NOMO-1 (cell line): ENCODE data around the gene COA8.
A peak's percentile ranks its signal among the peaks of the same experiment; 100 is the strongest.
"Not testable (repeated sequence)": the region's sequence is repeated elsewhere in the genome, so short reads cannot be mapped to it uniquely, and the experiment has no call there.

Source experiments
- DNase-seq, 2 experiments: peaks; one replicate each; lab custom pipeline; 2025; ENCODE audit not compliant: unreplicated experiment in 2 of 2; lab: John Stamatoyannopoulos, UW

COA8 gene

DNA sequence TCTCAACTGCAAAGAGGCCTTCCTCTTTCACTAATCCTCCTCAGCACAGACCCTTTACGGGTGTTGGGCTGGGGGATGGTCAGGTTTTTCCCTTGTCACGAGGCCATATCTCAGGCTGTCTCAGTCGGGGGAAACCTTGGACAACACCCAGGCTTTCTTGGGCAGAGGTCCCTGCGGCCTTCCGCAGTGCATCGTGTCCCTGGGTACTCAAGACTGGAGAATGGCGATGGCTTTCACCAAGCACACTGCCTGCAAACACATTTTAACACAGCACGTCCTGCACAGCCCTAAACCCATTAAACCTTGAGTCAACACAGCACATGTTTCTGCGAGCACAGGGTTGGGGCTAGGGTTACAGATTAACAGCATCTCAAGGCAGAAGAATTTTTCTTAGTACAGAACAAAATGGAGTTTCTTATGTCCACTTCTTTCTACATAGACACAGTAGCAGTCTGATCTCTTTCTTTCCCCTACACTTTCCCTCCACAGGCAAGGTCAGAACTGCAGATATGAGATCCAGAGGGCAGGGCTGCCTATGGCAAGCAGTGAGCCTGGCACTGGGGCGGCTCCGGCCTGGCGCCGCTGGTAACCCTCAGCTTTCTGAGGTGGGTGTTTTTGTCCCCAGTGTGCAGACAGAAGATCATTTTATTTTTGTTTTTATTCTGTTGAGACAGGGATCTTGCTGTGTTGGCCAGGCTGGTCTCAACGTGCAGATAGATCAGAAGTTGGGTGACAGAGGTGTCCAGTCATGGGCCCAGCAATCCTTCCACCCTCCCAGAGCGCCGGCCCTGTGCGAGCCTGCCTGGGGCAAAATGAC is 37.1 kb upstream of the COA8 start:
- DNase-seq: not testable (repeated sequence)

- peak in 1 of 2 experiments; percentile 5 for DNase-seq
Observed at GRCh38 chr14:103526247-103526913, 36.4 kb upstream of the COA8 start.

- DNase-seq: no peak
Observed at GRCh38 chr14:103526914-103527248, 35.9 kb upstream of the COA8 start.

DNA sequence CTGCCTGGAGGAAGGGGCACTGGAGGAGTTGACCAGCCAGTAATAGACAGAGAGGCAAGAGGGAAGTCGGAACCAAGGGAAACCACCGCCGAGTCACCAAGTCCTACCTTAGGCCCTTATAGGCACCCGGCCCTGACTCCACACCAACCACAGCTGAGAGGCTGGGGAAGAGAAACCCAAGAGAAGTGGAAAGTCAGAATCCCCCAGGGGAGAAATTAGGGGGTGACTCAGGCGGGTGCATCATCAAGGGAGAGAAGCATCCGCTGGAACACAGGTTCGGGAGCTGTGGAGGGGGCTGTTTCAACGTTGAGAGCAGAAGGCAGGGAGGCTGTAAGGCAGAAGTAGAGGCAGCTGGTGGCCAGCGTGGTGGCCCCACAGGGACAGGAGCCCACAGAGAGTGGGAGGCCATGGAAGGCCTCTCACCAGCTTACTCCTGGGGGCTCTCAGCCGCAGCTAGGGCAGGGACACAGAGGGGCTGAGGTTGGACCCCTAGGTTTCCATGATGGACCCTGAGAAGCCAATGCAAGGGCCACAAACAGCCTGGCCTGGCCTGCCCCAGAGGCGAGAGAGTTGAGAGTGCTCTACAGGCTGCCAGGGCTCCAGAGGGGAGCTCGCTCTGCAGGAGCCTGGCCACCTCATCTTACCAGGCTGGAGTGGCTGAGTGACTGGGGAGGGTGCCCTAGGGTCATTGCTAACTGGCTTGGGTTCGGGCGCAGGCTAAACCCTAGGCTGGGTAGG is 35.2 kb upstream of the COA8 start:
- DNase-seq: peak in 1 of 2 experiments; percentile 19

GRCh38 chr14:103528146-103528586 is 34.6 kb upstream of the COA8 start:
- no peak for DNase-seq

GRCh38 chr14:103528587-103529382 is 34.0 kb upstream of the COA8 start, which contains the start of gene TRMT61A:
Gene TRMT61A (plus strand): TSS chr14:103529196. CDS start chr14:103529979, 783 bp downstream.
- peak; percentile 29 to 45 for DNase-seq

- no peak for DNase-seq
Observed at GRCh38 chr14:103529383-103530365, 33.1 kb upstream of the COA8 start.

DNA sequence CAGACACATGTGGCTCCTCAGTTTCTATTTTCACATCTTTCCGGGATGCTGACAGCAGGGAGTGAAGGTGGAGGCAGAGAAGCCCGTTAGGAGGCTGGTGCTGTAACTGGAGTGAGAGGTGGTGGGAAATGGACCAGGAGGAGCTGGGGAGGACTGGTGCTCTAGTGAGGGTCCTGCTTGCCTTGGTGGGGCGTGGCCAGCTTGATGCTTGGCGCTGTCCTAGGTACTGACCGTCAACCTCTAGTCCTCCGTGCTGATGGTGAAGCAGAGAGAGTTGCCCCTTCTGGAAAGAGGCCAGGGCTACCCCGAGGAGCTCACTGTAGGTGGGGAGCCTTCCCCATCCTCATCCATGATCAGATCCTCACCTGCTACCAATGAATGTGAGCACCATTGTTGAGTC is 32.4 kb upstream of the COA8 start:
- DNase-seq: peak in 1 of 2 experiments; percentile 5

DNA sequence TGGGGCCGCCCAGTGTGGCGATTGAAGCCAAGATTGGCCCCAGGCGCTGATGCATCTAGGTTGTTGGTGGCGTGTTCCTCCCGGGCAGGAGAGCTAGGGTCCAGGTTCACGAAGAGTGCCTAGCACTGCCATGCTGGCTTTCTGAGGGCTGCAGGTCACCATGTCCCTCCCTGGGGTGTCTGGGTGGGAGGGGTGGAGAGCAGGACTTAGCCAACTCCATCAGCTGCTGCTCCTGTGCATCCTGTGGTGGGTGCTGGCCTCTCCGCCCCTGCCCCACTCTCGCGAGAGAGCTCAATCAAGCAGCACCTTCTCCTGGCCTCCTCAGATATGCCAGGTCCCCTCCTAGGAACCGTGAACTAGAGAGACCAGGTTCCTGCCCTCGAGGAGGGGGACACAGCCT is 31.9 kb upstream of the COA8 start:
- DNase-seq: no peak

DNA sequence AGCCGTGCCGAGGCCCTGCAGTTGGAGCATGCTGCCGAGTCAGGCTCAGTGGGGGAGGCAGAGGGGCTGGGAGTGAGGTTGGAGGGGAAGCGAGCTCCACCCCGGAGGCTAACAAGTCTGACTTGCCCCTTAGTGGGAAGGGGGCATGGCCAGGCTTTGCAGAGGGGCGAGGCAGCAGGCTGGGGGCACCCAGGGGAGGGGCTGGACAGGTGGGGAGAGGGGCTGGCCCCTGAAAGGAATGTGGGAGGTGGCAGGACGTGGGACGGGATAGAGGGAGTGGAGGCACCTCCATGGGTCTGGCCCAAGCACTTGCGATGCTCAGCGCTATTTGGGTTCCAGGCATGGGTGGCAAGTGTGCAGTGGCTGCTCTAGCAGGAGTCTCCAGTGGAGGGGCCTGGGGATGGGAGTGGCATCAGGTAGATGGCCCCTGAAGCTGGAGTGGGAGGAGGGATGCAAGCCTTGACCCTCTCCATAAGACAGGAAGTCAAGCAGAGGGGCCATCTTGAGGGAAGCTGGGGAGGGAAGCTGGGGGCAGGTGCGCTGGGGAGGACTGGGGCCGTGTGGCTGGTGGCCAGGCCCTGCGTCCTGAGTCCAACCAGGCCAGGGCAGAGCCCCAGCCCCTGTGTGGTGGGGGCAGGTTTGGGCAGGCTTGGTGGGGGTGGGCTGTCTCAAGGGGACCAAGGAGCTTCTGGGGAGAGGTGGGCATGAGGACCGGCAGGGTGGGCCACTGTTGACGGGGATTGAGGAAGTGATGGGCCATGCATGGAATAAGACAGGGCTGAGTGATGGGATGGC is 31.1 kb upstream of the COA8 start:
- no peak for DNase-seq

GRCh38 chr14:103532216-103533136 is 30.3 kb upstream of the COA8 start:
- DNase-seq: no peak

DNA sequence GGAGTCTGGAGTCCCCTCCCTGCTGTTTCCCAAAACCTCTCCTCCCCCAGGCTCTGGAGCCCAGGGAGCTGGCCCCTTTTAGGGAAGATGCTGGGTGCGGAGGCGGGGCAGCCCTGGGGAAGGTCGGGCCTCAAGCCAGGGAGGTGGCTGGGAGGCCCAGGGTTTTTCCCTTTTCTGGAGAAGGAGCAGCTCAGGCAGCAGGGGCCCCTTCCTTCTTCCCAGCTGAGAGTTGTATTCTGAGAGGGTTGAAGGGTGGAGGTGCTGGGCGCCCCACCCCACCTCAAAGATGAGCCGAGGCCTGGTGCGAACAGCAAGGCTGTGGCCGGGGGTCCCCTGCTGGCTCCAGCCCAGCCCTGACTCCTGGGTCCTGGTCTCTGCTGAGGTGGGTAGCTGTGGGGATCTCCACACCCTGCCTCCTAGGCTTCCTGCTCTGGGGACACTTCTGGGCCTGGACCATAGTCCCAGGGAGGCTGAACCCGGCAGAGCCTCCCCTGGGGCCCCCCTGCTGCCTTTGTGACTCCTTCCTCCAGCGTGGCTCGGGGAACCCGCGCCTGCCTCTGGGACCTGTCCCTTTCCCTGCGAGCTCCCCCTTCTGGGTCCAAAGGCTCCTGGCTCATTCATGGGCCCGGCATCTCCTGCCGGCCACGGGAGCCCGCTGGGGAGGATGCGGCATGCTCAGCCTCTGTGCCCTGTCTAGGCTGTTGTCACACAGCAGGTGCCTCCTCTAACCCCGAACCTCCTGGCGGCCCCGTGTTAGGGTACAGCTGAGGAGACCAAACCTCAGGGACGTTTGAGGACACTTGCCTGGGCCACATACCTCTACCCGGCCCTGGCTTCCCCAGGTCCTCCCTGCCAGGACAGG is 29.4 kb upstream of the COA8 start:
- DNase-seq: no peak

- no peak for DNase-seq
Observed at GRCh38 chr14:103533999-103534575, 28.7 kb upstream of the COA8 start.

- DNase-seq: no peak
Observed at GRCh38 chr14:103534576-103535061, 28.1 kb upstream of the COA8 start.

- DNase-seq: no peak
Observed at GRCh38 chr14:103535081-103535890, 27.5 kb upstream of the COA8 start.
